ENCODE results near the gene CELSR1. TPM values are rescaled to one million over a fixed set of nuclear protein-coding genes. Genes with fewer than 3 reads are reported as not detected.

The CELSR1 gene
- total and polyA plus RNA-seq, 8 donors: 0.75 to 3.2 (median 1.2) TPM

DNA sequence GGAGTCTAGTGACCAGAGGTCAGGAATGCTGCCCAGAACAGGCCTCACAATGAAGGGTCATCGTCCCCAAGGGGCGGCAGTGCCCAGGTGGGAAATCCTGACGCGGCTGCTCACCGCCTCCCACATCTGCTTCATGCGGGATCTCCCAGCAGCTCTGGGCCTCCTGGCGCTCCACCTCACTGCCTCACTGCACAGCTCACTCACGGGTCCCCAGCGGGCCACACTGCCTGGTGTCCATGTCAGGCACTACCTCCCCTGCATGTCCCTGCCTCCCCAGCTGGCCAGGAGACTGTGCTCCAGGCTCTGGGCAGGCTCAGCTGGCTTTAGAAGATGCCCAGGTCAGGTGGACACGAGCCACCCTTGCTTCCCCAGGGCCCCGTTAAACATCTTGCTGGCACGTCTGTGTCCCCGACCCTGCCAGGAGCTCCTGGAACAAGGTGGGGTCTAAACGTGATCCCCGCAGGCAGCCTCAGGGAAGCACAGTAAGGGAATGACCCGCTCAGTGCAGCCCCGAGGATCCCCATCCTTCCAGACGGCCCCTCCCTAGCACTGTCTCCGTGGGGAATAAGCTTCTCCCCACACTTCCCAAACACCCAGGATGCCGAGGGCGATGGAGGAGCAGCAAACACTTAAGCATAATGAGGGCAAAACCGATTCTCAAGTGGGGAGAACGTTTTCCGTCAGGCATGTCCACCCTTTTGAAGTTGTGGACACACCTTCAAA, 108.7 kb downstream of the CELSR1 start:
- Histone ChIP-seq H3K4me1 (no peaks in the 10 kb centered on the region), H3K36me3 (no peaks in the 10 kb centered on the region), H3K4me3 (no peak overlapping the region), H3K27ac (no peak overlapping the region), H3K27me3 (no peaks in the 10 kb centered on the region), H3K9me3 (no peaks in the 10 kb centered on the region)
- no peak for DNase-seq
- 65 to 74% methylated on average over 23 to 24 of the region's 24 CpGs for WGBS, 2 donors
- FAIRE-seq: no peak
- TF ChIP-seq, protein P1, sequence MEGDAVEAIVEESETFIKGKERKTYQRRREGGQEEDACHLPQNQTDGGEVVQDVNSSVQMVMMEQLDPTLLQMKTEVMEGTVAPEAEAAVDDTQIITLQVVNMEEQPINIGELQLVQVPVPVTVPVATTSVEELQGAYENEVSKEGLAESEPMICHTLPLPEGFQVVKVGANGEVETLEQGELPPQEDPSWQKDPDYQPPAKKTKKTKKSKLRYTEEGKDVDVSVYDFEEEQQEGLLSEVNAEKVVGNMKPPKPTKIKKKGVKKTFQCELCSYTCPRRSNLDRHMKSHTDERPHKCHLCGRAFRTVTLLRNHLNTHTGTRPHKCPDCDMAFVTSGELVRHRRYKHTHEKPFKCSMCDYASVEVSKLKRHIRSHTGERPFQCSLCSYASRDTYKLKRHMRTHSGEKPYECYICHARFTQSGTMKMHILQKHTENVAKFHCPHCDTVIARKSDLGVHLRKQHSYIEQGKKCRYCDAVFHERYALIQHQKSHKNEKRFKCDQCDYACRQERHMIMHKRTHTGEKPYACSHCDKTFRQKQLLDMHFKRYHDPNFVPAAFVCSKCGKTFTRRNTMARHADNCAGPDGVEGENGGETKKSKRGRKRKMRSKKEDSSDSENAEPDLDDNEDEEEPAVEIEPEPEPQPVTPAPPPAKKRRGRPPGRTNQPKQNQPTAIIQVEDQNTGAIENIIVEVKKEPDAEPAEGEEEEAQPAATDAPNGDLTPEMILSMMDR (IDR thresholded peaks at IDR 0.05): no peak
- no peak for ATAC-seq
- intact Hi-C loops (cut with DNase I): no loop called here

DNA sequence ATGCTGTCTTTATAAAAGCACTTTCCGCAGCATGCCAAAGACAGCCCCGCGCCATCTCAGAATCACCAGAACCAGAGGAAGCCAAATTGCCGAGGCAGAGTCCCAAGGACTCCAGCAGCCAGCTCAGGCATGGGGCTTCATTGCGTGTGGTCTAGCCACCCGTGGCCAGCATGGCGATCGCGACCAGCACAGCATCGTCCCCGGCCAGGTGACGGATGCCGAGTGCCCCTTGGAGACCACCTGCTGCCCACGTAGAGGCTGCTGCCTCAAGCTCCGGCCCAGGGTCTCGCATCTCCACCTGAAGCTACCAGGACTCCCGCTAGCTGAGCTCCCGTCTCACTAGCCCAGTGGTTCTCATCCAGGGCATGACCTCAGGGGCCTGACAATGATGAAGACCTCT, 109.2 kb downstream of the CELSR1 start:
- Histone ChIP-seq H3K9me3 (no peaks in the 10 kb centered on the region), H3K4me3 (no peak overlapping the region), H3K27me3 (no peaks in the 10 kb centered on the region), H3K27ac (no peak overlapping the region), H3K36me3 (no peaks in the 10 kb centered on the region), H3K4me1 (no peaks in the 10 kb centered on the region)
- TF ChIP-seq, protein P1 (IDR thresholded peaks at IDR 0.05): no peak
- 89 to 95% methylated on average over 18 of the region's 18 CpGs for WGBS, 2 donors
- ATAC-seq (no peak), DNase-seq (no peak), FAIRE-seq (no peak)
- intact Hi-C loops (cut with DNase I): no loop called here

DNA sequence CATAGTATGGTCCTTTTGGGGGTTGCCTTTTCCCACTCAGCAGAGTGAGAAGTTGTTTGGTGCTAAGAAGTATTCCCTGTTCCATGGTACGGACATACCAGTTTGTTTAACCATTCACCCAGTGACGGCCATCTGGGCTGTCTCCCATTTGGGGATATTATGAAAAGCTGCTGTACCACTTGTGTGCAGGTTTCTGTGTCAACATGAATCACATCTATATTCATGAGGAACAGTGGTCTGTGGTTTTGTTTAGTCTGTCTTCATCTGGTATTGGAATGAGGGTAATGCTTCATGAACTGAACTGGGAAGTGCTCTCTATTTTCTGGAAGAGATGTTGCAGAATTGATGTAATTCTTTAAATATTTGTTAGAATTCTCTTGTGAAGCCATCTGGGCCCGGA, 112.4 kb downstream of the CELSR1 start:
- FAIRE-seq: no peak
- TF ChIP-seq, protein P1 (IDR thresholded peaks at IDR 0.05): no peak
- 46 to 62% methylated on average over 3 of the region's 3 CpGs for WGBS, 2 donors

DNA sequence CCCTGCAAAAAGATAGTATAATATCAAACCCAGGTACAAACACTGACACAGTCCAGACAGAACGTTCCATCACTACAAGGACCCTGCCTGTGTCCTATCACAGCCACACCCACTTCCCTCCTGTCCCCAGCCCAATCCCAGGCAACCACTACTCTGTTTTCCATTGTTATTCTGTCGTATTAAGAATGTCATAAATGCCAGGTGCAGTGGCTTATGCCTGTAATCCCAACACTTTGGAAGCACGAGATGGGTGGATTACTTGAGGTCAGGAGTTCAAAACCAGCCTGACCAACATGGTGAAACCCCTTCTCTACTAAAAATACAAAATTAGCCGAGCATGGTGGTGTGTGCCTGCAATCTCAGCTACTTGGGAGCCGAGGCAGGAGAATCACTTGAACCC, 112.9 kb downstream of the CELSR1 start:
- Histone ChIP-seq H3K9me3 (no peaks in the 10 kb centered on the region), H3K27ac (no peak overlapping the region), H3K4me1 (no peaks in the 10 kb centered on the region), H3K27me3 (no peaks in the 10 kb centered on the region), H3K4me3 (no peak overlapping the region), H3K36me3 (no peaks in the 10 kb centered on the region)
- DNase-seq: no peak
- intact Hi-C loops (cut with DNase I): no loop called here
- no peak for FAIRE-seq
- TF ChIP-seq, protein P1 (IDR thresholded peaks at IDR 0.05): no peak
- WGBS, 2 donors: 67 to 75% methylated on average over 5 of the region's 5 CpGs
- ATAC-seq: no peak

More for the DNA sequence above, 112.4 kb downstream of the CELSR1 start:
- no peaks in the 10 kb centered on the region for H3K36me3 ChIP-seq
- H3K4me1 ChIP-seq: no peaks in the 10 kb centered on the region
- H3K9me3 ChIP-seq: no peaks in the 10 kb centered on the region
- no peak overlapping the region for H3K27ac ChIP-seq
- peak in 1 of 6 donors; percentile 3 for DNase-seq
- intact Hi-C loops (cut with DNase I): no loop called here
- ATAC-seq: no peak
- H3K27me3 ChIP-seq: no peaks in the 10 kb centered on the region
- H3K4me3 ChIP-seq: no peak overlapping the region

DNA sequence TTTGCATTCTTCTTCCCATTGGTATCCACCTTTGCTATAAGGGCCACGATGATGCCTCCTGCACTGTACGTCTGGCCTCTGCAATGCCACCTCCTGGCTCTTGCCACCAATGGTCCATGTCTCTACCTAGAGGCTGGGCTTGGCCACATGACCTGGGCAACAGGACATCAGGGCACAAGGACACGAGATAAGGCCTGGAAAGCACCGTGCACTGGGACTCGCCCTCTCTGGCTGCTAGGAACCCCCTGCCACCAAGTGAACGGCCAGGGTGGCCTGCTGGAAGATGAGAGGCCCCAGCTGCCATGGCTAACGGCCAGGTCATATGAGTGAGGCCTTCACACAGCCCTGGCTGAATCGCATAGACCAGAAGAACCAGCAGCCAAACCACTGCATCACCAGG, 114.5 kb downstream of the CELSR1 start:
- no peak for FAIRE-seq
- TF ChIP-seq, protein P1 (IDR thresholded peaks at IDR 0.05): no peak
- 60 to 62% methylated on average over 8 of the region's 8 CpGs for WGBS, 2 donors
- intact Hi-C loops (cut with DNase I): no loop called here
- DNase-seq: peak in 2 of 6 donors; percentile 25 to 41
- H3K36me3 ChIP-seq: no peaks in the 10 kb centered on the region
- no peaks in the 10 kb centered on the region for H3K4me1 ChIP-seq
- H3K27ac ChIP-seq: no peak overlapping the region
- H3K4me3 ChIP-seq: no peak overlapping the region
- no peaks in the 10 kb centered on the region for H3K27me3 ChIP-seq
- H3K9me3 ChIP-seq: no peaks in the 10 kb centered on the region
- ATAC-seq: peak in 1 of 4 donors; percentile 59

Data from pancreas (tissue), 10 donors.